GM12864 (cell line): ENCODE data around the gene SLC25A1.
"Not testable (repeated sequence)": the region's sequence is repeated elsewhere in the genome, so short reads cannot be mapped to it uniquely, and the experiment has no call there.

ENCODE experiments used
- DNase-seq: peaks from one replicate; pipeline ENCODE4 v3.0.0-alpha.2; 2011; ENCODE audit warnings: low read depth
- H3K4me3 ChIP-seq: 2 replicates; pipeline ENCODE4 v1.5.1; 2011; ENCODE audit warnings: mild to moderate bottlenecking, low read depth, low read length, control low read depth
- CTCF ChIP-seq: IDR thresholded peaks from 2 replicates; pipeline ENCODE4 v1.5.1; 2011; ENCODE audit warnings: low read depth, mild to moderate bottlenecking, moderate library complexity, low read length, control low read depth, inconsistent platforms; ENCODE audit errors: missing control alignments

Gene SLC25A1

GRCh38 chr22:19207401-19207808, 28.9 kb upstream of the SLC25A1 start:
- TF ChIP-seq CTCF, result no peak
- H3K4me3 ChIP-seq, result no peak overlapping the region
- no peak for DNase-seq

- DNase-seq, result no peak
- TF ChIP-seq CTCF, result no peak
- no peak overlapping the region for H3K4me3 ChIP-seq
These were observed 27.8 kb upstream of the SLC25A1 start for GRCh38 chr22:19206287-19206686.

- DNase-seq, result no peak
- H3K4me3 ChIP-seq, result no peak overlapping the region
- TF ChIP-seq CTCF, result no peak
These were observed 26.1 kb upstream of the SLC25A1 start for GRCh38 chr22:19204640-19205039.

- TF ChIP-seq CTCF, result no peak
- H3K4me3 ChIP-seq, result no peak overlapping the region
- DNase-seq, result no peak
These were observed 25.3 kb upstream of the SLC25A1 start for GRCh38 chr22:19203834-19204233.

GRCh38 chr22:19202799-19203186, 24.3 kb upstream of the SLC25A1 start:
- DNase-seq, H3K4me3 ChIP-seq: not testable (repeated sequence)

- no peak for DNase-seq
- TF ChIP-seq CTCF, result no peak
- H3K4me3 ChIP-seq, result no peak overlapping the region
These were observed 23.6 kb upstream of the SLC25A1 start for GRCh38 chr22:19201869-19202798.

GRCh38 chr22:19201130-19201868, 22.8 kb upstream of the SLC25A1 start:
- H3K4me3 ChIP-seq, result no peak overlapping the region
- DNase-seq, result no peak
- no peak for TF ChIP-seq CTCF
